NAMALWA (cell line): ENCODE measurements around the gene TBC1D22A.

Experiments
- DNase-seq: peaks from one replicate; pipeline ENCODE4 v3.0.0-alpha.2; 2015; ENCODE audit warnings: low spot score

Gene TBC1D22A

GRCh38 chr22:46835693-46836092 is 73.2 kb downstream of the TBC1D22A start:
- DNase-seq = no peak

GRCh38 chr22:46841522-46841921 is 79.1 kb downstream of the TBC1D22A start:
- DNase-seq = no peak

- DNase-seq = no peak
These were observed 80.2 kb downstream of the TBC1D22A start for GRCh38 chr22:46842606-46843005.

- no peak for DNase-seq
These were observed 81.4 kb downstream of the TBC1D22A start for GRCh38 chr22:46843821-46844255.

- DNase-seq = no peak
These were observed 82.3 kb downstream of the TBC1D22A start for GRCh38 chr22:46844606-46845210.

- no peak for DNase-seq
These were observed 83.1 kb downstream of the TBC1D22A start for GRCh38 chr22:46845296-46846149.

- DNase-seq = no peak
These were observed 83.8 kb downstream of the TBC1D22A start for GRCh38 chr22:46846150-46846831.

GRCh38 chr22:46846832-46847355 is 84.4 kb downstream of the TBC1D22A start:
- DNase-seq = no peak

- DNase-seq = no peak
These were observed 85.7 kb downstream of the TBC1D22A start for GRCh38 chr22:46848197-46848596.

- no peak for DNase-seq
These were observed 86.7 kb downstream of the TBC1D22A start for GRCh38 chr22:46849101-46849500.

- DNase-seq = no peak
These were observed 87.5 kb downstream of the TBC1D22A start for GRCh38 chr22:46849951-46850350.

- no peak for DNase-seq
These were observed 88.9 kb downstream of the TBC1D22A start for GRCh38 chr22:46851311-46851710.

GRCh38 chr22:46851941-46852340 is 89.5 kb downstream of the TBC1D22A start:
- DNase-seq = no peak

- no peak for DNase-seq
These were observed 90.3 kb downstream of the TBC1D22A start for GRCh38 chr22:46852771-46853170.

- no peak for DNase-seq
These were observed 90.7 kb downstream of the TBC1D22A start for GRCh38 chr22:46853191-46853590.

GRCh38 chr22:46854125-46854870 is 91.8 kb downstream of the TBC1D22A start:
- DNase-seq = no peak

GRCh38 chr22:46855681-46856080 is 93.2 kb downstream of the TBC1D22A start:
- no peak for DNase-seq

- no peak for DNase-seq
These were observed 94.2 kb downstream of the TBC1D22A start for GRCh38 chr22:46856661-46857060.

GRCh38 chr22:46857142-46857884 is 94.9 kb downstream of the TBC1D22A start:
- no peak for DNase-seq

- DNase-seq = no peak
These were observed 95.4 kb downstream of the TBC1D22A start for GRCh38 chr22:46857885-46858143.

GRCh38 chr22:46858181-46858771 is 95.8 kb downstream of the TBC1D22A start:
- no peak for DNase-seq
